HG02970 (cell line): Measurements from ENCODE around the gene KRT13.

ENCODE experiments used
- ATAC-seq: cut with Tn5 transposase; IDR thresholded peaks from one replicate; pipeline ENCODE4 v1.9.1; 2021; ENCODE audit warnings: mild to moderate bottlenecking, moderate library complexity, moderate number of reproducible peaks; ENCODE audit not compliant: unreplicated experiment, low FRiP score

KRT13 gene

DNA sequence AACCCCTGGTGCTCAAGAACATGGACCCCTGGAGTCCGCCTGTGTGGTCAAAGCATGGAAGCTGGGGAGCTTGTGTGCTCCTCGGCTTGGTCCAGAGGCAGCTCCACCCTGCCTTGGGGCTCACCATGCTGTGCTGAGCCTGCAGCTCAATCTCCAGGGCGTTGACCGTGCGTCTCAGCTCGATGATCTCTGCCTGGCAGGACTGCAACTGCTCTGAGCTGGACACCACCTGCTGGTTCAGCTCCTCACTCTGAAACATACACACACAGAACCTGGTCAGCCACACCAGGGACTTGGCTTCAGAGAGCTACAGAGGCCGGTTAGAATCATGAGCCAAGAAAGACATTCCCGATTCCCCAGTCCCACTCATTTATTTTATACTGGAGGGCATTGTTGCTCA lies 27.2 kb downstream of the KRT13 start:
- ATAC-seq, result no peak

DNA sequence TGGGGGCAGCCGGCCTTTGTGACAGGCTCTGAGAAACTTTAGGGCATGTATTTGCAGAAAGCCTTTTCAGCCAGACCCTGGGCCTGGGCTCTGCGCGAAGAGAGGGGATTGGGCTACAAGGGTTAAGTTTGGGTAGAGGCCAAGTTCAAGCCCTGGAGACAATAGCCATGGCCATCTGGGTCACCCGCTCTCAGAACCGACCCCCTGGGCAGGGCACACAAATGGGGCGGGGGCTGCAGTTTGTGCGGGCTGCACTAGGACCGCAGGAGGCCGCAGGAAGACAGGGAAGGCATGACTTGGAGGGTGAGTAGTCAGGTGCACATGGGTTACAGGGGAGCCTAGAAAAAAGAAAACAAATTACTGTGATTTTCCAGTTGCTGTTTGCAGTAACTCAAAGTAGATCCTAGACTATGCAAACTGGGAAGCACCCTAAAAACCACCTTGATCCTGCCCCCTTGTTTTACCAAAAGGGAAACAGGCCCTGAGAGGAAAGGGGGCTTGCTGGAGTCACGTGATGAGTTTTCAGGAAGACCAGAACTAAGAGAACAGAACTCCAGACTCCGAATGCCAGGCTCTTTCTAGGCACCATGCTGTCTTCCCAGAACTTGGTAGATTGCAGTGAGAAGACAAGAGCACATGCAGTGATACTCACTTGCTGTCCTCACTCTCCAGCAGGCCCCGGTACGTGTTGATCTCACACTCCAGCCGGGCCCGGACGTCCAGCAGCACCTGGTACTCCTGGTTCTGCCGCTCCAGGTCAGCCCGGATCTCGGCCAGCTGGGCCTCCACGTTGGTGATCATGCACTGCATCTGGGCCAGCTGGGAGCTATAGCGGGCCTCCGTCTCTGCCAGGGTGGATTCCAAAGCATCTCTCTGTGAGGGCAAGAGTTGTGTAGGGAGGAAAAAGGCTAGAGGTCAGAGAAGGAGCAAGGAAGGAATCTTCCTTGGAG lies 28.3 kb downstream of the KRT13 start:
- no peak for ATAC-seq

DNA sequence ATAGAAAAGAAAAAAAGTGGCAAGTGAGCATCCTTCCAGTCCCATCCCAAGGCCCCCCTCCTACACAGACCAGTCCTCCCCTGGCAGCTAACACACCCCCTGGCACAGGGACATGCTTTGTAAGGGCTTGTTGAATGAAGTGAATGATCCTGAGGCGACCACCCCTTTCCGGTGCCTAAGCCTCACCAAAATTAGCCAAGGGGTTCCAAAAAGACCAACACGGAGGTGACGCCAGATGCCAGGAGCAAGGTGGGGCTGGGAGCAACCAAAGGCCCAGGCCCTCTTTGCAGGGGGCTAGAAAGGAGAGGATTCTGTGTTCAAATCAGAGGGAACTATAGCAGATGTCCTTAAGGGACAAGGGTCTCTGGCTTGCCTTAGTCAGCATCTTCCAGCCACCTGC lies 30.0 kb downstream of the KRT13 start:
- ATAC-seq, result no peak

DNA sequence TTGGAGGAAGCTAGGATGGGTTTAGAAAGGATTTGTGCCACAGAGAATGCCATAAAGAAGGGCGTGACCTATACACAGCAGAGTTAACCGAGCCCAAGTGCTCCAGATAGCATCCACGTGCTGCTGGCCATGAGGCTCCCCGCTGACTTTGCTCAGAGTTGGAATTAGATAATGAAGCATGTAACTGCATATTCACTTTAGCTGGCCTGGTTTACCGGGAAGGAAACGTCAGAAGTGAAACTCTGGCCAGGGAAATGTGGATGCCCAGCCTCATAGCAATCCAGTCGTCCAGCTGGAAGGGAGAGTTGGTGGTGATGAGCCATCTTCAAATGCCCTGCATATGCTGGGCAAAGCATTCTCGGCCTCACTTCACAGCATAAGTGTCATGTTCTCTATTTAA lies 30.5 kb downstream of the KRT13 start:
- ATAC-seq, result no peak

DNA sequence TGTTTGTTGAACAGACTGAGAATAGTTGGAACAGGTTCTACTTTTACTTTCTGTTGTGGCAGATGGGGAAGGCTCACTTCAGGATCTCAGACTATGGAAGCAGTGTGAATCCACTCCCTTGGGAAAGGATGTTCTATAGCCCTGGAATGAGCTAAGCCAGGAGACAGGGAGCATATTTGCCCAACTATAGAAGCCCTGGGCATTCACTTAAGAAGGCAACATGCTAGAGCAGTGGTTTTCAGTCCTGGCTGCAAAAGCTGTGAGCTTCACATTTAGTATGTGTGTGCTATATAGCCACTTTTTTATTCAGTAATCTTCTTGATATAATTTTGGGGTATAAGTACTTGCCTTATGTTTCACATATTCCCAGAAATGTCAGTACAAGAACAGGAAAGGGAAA lies 37.1 kb downstream of the KRT13 start:
- ATAC-seq, result no peak

DNA sequence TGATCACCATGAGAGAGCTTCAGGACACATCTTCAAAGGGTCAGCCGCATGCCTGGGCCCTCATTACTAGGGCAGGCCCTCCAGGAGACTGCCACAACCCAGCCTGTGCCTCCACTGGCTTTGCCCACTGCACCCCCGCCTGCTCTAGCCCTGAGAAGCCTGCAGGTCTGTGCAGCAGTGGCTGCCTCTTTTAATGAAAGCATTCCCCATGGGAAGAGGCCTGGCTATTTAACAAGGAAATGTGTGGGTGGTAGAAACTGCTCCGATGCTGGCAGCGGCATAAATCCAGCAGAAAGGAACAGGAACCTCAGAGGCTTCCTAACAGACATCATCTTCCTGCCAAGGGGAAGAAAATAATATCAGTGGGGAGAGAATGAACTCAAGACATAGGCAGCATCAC lies 37.9 kb downstream of the KRT13 start:
- no peak for ATAC-seq

DNA sequence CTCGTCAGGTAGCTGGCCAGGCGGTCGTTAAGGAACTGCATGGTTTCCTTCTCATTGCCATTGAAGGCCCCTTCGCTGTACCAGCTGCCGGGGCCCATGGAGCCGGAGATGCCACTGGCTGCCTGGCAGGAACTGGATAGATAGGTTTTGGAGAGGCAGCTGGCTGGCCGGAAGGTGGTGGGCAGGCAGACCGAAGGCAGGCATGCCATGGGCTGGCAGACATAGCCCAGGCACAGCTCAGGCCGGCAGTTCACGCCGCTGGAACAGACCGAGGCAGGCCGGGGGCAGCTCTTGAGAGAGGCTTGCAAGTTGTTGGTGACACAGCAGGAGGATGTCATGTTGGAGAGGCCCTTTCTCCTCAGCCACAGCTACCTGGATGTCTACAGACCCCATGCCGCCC lies 38.4 kb downstream of the KRT13 start, which contains the start of gene KRT32:
TSS of gene KRT32 (minus strand) at position 399 of the 400 bp plus-strand sequence. CDS start at position 338, 61 bp downstream.
- no peak for ATAC-seq

DNA sequence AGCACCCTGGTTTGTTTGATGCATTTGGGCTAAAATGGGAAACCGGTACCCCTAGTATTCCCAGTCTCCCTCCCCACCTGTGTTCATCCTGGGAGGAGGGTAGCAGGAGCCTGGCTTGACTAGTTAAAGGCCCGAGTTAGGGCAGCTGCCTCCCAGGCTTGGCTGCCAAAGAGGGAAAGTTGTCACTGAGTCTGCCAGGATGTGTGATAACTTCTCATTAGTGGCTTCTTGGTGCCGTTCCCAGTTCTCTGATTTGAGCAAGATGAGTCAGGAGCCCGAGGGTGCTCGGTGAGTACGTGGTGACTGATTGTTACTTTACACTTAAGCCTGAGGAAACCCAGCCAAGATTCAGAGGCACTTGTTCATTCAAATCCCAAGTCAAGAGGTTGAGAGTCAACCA lies 40.7 kb downstream of the KRT13 start:
- no peak for ATAC-seq

DNA sequence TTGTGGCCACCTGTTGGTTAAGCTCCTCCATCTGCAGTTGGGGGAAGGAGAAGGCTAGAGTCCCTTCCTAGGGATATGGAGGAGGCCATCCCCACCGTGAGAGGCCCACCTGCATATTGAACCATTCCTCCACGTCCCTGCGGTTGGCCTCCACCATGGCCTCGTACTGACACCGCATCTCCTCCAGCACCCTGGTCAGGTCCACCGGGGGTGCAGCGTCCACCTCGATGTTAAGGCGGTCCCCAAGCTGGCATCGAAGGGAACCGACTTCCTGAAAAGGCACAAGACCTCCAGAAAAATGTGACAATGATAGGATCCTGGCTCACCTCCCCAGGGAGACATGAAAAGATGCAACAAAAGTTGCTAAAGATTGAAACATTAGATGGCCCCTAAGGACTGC lies 41.2 kb downstream of the KRT13 start:
- no peak for ATAC-seq

DNA sequence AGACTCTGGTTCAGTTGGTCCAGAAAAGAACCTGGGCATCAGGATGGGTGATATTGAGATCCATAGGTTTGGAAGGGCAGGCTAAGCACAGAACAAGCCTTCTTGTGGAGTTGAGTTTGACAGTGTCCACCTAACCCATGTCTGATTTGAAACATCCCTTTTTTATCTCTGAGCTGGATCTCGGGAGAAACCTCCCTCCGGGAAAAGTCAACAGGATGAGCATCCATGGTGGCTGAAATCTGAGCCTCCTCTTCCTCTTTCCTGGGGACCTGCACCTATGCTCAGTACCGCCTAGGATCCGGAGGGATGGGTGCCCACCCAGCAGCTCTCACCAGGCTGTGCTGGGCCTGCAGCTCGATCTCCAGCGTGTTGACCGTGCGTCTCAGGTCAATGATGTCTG lies 41.7 kb downstream of the KRT13 start:
- no peak for ATAC-seq

DNA sequence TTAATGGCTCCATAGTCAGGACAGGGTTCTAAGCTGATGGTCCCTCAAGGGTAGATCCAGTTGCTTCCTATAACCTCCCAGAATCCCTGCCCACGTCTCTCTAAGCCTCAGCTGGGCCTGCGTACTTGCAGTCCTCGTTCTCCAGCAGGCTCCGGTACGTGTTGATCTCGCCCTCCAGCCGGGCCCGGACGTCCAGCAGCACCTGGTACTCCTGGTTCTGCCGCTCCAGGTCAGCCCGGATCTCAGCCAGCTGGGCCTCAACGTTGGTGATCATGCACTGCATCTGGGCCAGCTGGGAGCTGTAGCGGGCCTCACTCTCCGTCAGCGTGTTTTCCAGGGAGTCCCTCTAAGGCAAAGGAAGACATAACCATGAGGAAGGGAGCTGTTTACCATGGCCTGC lies 42.7 kb downstream of the KRT13 start:
- no peak for ATAC-seq

DNA sequence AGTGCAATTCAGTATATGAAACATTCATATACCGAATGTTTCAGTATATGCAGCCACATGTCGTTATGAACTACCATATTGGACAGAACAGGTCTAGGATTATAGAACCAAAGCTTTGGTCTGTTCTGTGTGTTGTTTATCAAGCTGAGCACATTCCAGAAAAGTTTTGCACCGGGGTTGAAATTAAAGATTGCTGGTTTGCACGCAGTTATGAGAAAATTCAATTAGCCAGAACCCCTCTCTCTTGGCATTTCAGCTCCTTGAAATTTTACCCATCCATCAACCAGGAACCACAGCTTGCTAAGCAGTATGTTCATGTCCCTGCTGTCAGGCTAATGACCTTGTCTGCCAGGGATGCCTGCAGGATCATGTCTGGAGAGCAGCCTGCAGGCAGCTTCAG lies 47.7 kb downstream of the KRT13 start:
- no peak for ATAC-seq

DNA sequence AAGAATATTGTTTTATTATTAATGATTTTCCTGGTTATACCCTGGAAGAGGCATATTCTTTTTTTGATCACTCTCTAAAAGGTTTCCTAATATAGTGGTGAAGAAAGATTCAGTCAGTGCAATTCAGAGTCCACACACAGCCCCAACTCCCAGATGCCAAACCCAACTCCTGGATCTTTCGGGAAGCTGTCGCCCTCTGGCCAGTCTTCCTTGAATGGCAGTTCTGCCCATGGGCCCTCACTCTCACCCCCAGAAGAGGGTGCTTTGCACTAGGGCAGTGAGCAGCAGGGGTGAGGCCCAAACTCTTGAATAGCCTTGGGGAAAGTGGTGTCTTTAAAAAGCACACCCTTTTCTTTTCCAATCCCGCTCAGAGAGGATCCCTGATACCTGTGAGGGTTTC lies 49.2 kb downstream of the KRT13 start:
- no peak for ATAC-seq

DNA sequence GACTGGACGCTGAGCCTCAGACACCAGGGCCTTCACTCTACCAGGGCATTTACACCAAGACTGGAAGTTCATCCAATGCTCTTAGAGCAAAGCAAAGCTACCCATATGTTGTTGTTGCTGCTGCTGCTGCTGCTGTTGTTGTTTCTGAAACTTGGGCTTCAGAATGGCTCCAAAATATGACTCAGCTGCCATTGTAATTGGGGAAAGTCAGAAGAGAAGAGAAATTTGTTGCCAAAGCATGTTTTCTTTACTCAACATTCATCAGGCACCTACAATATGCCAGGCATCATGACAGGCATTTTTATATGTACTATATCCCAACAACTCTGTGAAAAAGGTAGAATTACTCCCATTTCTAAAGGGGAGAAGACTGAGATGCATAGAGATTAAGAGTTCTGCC lies 50.2 kb downstream of the KRT13 start:
- ATAC-seq, result no peak

DNA sequence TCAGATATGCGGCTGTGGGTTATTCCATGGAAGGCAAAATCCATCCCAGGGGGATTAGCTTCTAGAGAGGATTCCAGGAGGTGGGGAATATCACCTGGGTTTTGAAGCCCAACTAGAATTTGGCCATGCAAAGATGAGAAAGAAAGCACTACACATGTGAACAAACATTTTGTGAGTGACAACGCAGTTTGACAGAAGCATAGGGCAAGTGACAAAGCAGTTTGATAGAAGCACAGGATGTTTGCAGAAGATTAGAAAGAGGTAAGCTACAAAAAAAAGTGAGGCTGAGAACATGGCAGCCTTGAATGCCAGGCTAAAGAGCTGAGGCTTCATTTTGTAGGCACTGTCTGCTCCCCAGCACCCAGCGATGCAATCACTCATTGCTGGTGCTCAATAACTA lies 52.3 kb downstream of the KRT13 start:
- no peak for ATAC-seq

DNA sequence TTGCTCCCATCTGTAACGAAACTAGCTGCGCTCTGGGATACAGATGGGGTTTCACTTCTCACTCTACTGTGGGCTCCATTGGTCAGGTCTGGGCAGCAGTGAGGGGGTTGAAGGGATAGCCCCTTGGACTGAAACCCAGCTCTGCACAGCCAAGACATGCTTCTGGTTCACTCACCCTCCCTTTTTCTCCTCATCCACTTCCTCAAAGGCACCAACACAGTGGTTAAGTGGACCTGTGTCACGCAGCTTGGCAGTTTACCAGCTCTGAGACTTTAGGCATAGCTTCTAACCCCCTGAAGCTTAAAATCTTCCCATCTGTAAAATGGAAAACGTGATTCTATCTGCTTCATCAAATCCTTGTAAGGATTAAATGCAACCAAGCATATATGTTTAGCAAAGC lies 53.1 kb downstream of the KRT13 start:
- no peak for ATAC-seq

DNA sequence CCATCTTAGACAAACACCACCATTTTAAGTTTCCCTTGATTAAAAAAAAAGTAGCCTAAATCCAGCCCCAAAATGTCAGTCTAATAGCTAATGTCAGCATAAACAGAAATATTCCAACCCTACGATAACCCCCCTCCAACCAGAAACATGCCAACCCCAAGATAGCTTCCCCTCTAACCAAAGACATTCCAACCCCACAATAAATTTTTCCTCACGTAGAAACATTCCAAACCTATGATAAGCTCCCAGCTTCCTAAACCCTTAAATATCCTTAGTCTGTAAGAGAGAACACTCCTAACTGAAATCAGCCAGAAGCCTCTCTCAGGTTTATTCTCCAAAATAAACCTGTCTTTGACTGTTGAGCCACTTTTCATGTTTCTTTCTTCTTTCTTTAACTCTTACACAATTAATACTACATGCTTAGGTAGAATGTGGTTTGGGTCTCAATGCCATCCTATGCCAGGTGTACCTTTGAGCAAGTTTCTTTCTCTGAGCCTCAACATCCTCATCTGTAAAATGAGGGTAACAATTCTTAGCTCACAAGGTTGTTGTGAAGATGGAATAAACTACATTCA lies 54.2 kb downstream of the KRT13 start:
- no peak for ATAC-seq
